A549 (cell line): ENCODE data around the gene PRPF31. TPM values are rescaled to one million over a fixed set of nuclear protein-coding genes. Genes with fewer than 3 reads are reported as not detected.

Experiments used
- ATAC-seq, 2 experiments: fragments of 200-7000 bp in 1 of 2; fragments of >200 bp in 1 of 2; cut with Nextera tagmentation in 1 of 2; cut with Tn5 transposase in 1 of 2; 3 replicates each; pipeline versions ENCODE4 v1.8.0 to v1.9.1; 2018 to 2020; ENCODE audit warnings: mild to moderate bottlenecking in 1 of 2, moderate library complexity in 1 of 2
- CTCF ChIA-PET: fragments of 300-600 bp; sonication (Branson Sonifier 250); formaldehyde crosslinking; extraction: SDS; loops from one replicate; lab custom pipeline; 2021; ENCODE audit warnings: antibody characterized with exemption, inconsistent platforms; lab: Yijun Ruan, JAX
- POLR2A ChIA-PET: fragments of 350-600 bp; formaldehyde crosslinking; extraction: SDS; loops from one replicate; lab custom pipeline; 2021; ENCODE audit warnings: antibody characterized with exemption, inconsistent platforms; lab: Yijun Ruan, JAX
- DNase-seq, 2 experiments: peaks; one replicate each; pipeline versions ENCODE4 v3.0.0 to v3.0.0-alpha.2; 2011 to 2016; ENCODE audit warnings: low read depth in 1 of 2, low spot score in 1 of 2
- FAIRE-seq: peaks from 2 replicates; lab custom pipeline; 2011; peaks lifted over from hg19 to GRCh38; lab: Jason Lieb, UNC
- H3K27ac ChIP-seq, 2 experiments: fragments of >200 bp; sonication (Bioruptor Twin); formaldehyde crosslinking; 3 replicates each; pipeline ENCODE4 v1.5.1; 2016 to 2017
- H3K4me1 ChIP-seq: fragments of >200 bp; sonication (Bioruptor Twin); formaldehyde crosslinking; 3 replicates; pipeline ENCODE4 v1.6.1; 2016
- H3K4me2 ChIP-seq: fragments of >200 bp; sonication (Bioruptor Twin); formaldehyde crosslinking; 3 replicates; pipeline ENCODE4 v1.6.1; 2016
- H3K4me3 ChIP-seq: fragments of >200 bp; sonication (Bioruptor Twin); formaldehyde crosslinking; 3 replicates; pipeline ENCODE4 v1.5.1; 2016
- H3K9me3 ChIP-seq: fragments of >200 bp; sonication (Bioruptor Twin); formaldehyde crosslinking; 3 replicates; pipeline ENCODE4 v1.6.1; 2016
- ATOH8 ChIP-seq: fragments of 250-450 bp; sonication (Bioruptor Pico); IDR thresholded peaks from 2 replicates; pipeline ENCODE4 v1.5.0; 2020; ENCODE audit warnings: low read depth, mild to moderate bottlenecking, moderate library complexity
- BHLHE40 ChIP-seq: IDR thresholded peaks from 2 replicates; pipeline ENCODE4 v1.6.1; 2012; ENCODE audit warnings: low read depth, low read length, inconsistent platforms
- CBX2 ChIP-seq: fragments of 200-600 bp; sonication (generic); IDR thresholded peaks from 2 replicates; pipeline ENCODE4 v1.6.1; 2016; ENCODE audit warnings: low read depth, mild to moderate bottlenecking, borderline replicate concordance
- CEBPB ChIP-seq, 2 experiments: fragments of >200 bp in 1 of 2; sonication (Bioruptor Twin) in 1 of 2; formaldehyde crosslinking in 1 of 2; IDR thresholded peaks; 2 replicates each; pipeline ENCODE4 v1.6.1; 2012 to 2016
- CTCF ChIP-seq: fragments of >200 bp; sonication (Bioruptor Twin); formaldehyde crosslinking; IDR thresholded peaks from 3 replicates; pipeline ENCODE4 v1.5.1; 2016
- EHF ChIP-seq: fragments of 250-450 bp; sonication (Bioruptor Pico); IDR thresholded peaks from 2 replicates; pipeline ENCODE4 v1.5.0; 2020; ENCODE audit warnings: mild to moderate bottlenecking
- EP300 ChIP-seq, 2 experiments: fragments of >200 bp; sonication (Bioruptor Twin); formaldehyde crosslinking; IDR thresholded peaks; 2 replicates in 1 of 2; 3 replicates in 1 of 2; pipeline ENCODE4 v1.6.1; 2016 to 2017
- HDAC2 ChIP-seq: fragments of 200-600 bp; sonication (generic); IDR thresholded peaks from 2 replicates; pipeline ENCODE4 v1.6.1; 2016
- JUN ChIP-seq, 2 experiments: fragments of >200 bp; sonication (Bioruptor Twin); formaldehyde crosslinking; IDR thresholded peaks; 2 replicates in 1 of 2; 3 replicates in 1 of 2; pipeline ENCODE4 v1.6.1; 2016 to 2017
- NR3C1 ChIP-seq: fragments of >200 bp; sonication (Bioruptor Twin); formaldehyde crosslinking; IDR thresholded peaks from 3 replicates; pipeline ENCODE4 v1.6.1; 2017
- POLR2A ChIP-seq: IDR thresholded peaks from 2 replicates; pipeline ENCODE4 v1.6.1; 2012; ENCODE audit warnings: mild to moderate bottlenecking, low read length
- RARB ChIP-seq: fragments of 250-450 bp; sonication (Bioruptor Pico); IDR thresholded peaks from 2 replicates; pipeline ENCODE4 v1.8.0; 2021; ENCODE audit warnings: mild to moderate bottlenecking, moderate library complexity
- RFX5 ChIP-seq: fragments of 450-650 bp; IDR thresholded peaks from 2 replicates; pipeline ENCODE4 v1.7.1; 2014; ENCODE audit warnings: antibody characterized with exemption, mild to moderate bottlenecking, moderate library complexity
- USF2 ChIP-seq: fragments of 450-650 bp; IDR thresholded peaks from 2 replicates; pipeline ENCODE4 v1.6.1; 2014; ENCODE audit warnings: antibody characterized with exemption
- ZC3H11A ChIP-seq: fragments of 450-650 bp; IDR thresholded peaks from 2 replicates; pipeline ENCODE4 v1.6.1; 2014; ENCODE audit warnings: antibody characterized with exemption, mild to moderate bottlenecking
- ZNF302 ChIP-seq: fragments of 250-450 bp; sonication (Bioruptor Pico); IDR thresholded peaks from 2 replicates; pipeline ENCODE4 v1.9.0; 2021; ENCODE audit warnings: inconsistent platforms, mild to moderate bottlenecking, moderate library complexity
- whole genome bisulfite sequencing: methylation state at CpG from one replicate; pipeline ENCODE4 v1.1.6; 2017; ENCODE audit errors: missing lambda C conversion rate; 5-methylcytosine and 5-hydroxymethylcytosine counted together
- polyA plus RNA-seq, 4 experiments: library from polyadenylated mRNA; depleted of rRNA in 3 of 4; stranded (reverse); fragments of >200 nt; fragmentation: RNase III in 1 of 4; extraction: RNeasy Plus Mini Kit Qiagen cat#74134 plus additional on column Dnase treatment in 1 of 4; gene quantifications; 2 replicates in 3 of 4; 3 replicates in 1 of 4; pipeline ENCODE4 v1.2.3, GENCODE V29; 2011 to 2017
- TF ChIP-seq, protein P1 (sequence below): fragments of >200 bp; sonication (Bioruptor Twin); formaldehyde crosslinking; IDR thresholded peaks from 2 replicates; pipeline ENCODE4 v1.6.1; 2016
- TF ChIP-seq, protein P2 (sequence below): fragments of 200-600 bp; sonication (generic); IDR thresholded peaks from 2 replicates; pipeline ENCODE4 v1.6.1; 2016; ENCODE audit warnings: antibody characterized with exemption, mild to moderate bottlenecking, moderate library complexity

The PRPF31 gene
- polyA plus RNA-seq, 2 of the 4 experiments (the other 2 are of a cell fraction), result 69.8 to 169 TPM

GRCh38 chr19:54069470-54069869 lies 46.1 kb upstream of the PRPF31 start:
- Histone ChIP-seq H3K27ac (no peak overlapping the region), H3K4me3 (no peak overlapping the region), H3K4me2 (no peak overlapping the region), H3K4me1 (no peaks in the 10 kb centered on the region), H3K9me3 (peaks cover 7% of the 10 kb centered on the region)
- no peak for DNase-seq
- ChIA-PET CTCF (interaction anchor here (0.9 to 3.2 kb wide), 4 partner anchors 11 to 322 kb away, joined by 3 to 14 read pairs (median 3); no protein-coding TSS in a partner anchor), POLR2A (no interaction called here)
- WGBS, result 14% methylated on average over 5 of the region's 5 CpGs
- TF ChIP-seq RARB (no peak), HDAC2 (no peak), CBX2 (no peak), USF2 (no peak), JUN (IDR thresholded peaks at IDR 0.05) (no peak), ZNF302 (no peak), CEBPB (IDR thresholded peaks at IDR 0.05) (no peak)
- FAIRE-seq, result no peak
- no peak for ATAC-seq

- CTCF ChIA-PET, result no interaction called here
- Histone ChIP-seq H3K4me2 (no peak overlapping the region), H3K4me3 (no peak overlapping the region), H3K4me1 (no peaks in the 10 kb centered on the region), H3K9me3 (peaks cover 7% of the 10 kb centered on the region), H3K27ac (no peak overlapping the region)
- POLR2A ChIA-PET, result no interaction called here
- WGBS, result 76% methylated on average over 10 of the region's 10 CpGs
- DNase-seq (no peak), FAIRE-seq (no peak), ATAC-seq (no peak; a peak in 2 of 6 replicates)
- TF ChIP-seq BHLHE40, result no peak
- no peak for TF ChIP-seq EP300 (IDR thresholded peaks at IDR 0.05)
- no peak for TF ChIP-seq ZC3H11A
- no peak for TF ChIP-seq USF2
- TF ChIP-seq CTCF, result no peak
- no peak for TF ChIP-seq EHF (CRISPR knock-in tag)
- TF ChIP-seq ATOH8 (CRISPR knock-in tag), result no peak
- TF ChIP-seq CEBPB (IDR thresholded peaks at IDR 0.05), result no peak
- TF ChIP-seq, all 56 proteins: peak for 0
Observed at GRCh38 chr19:54073829-54074228, 41.7 kb upstream of the PRPF31 start.

- FAIRE-seq (no peak), DNase-seq (no peak), ATAC-seq (no peak)
- Histone ChIP-seq H3K27ac (no peak overlapping the region), H3K4me3 (no peak overlapping the region), H3K4me2 (no peak overlapping the region), H3K9me3 (peaks cover 5% of the 10 kb centered on the region), H3K4me1 (no peaks in the 10 kb centered on the region)
- WGBS, result 52% methylated on average over 9 of the region's 9 CpGs
- ChIA-PET CTCF (interaction anchor here (0.9 to 1.3 kb wide), 2 partner anchors 15 to 191 kb away, joined by 3 to 4 read pairs; no protein-coding TSS in a partner anchor), POLR2A (no interaction called here)
- TF ChIP-seq, protein P1, sequence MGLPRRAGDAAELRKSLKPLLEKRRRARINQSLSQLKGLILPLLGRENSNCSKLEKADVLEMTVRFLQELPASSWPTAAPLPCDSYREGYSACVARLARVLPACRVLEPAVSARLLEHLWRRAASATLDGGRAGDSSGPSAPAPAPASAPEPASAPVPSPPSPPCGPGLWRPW, result no peak
- no peak for TF ChIP-seq RFX5
- no peak for TF ChIP-seq NR3C1
- no peak for TF ChIP-seq USF2
- no peak for TF ChIP-seq POLR2A
- TF ChIP-seq, protein P2, sequence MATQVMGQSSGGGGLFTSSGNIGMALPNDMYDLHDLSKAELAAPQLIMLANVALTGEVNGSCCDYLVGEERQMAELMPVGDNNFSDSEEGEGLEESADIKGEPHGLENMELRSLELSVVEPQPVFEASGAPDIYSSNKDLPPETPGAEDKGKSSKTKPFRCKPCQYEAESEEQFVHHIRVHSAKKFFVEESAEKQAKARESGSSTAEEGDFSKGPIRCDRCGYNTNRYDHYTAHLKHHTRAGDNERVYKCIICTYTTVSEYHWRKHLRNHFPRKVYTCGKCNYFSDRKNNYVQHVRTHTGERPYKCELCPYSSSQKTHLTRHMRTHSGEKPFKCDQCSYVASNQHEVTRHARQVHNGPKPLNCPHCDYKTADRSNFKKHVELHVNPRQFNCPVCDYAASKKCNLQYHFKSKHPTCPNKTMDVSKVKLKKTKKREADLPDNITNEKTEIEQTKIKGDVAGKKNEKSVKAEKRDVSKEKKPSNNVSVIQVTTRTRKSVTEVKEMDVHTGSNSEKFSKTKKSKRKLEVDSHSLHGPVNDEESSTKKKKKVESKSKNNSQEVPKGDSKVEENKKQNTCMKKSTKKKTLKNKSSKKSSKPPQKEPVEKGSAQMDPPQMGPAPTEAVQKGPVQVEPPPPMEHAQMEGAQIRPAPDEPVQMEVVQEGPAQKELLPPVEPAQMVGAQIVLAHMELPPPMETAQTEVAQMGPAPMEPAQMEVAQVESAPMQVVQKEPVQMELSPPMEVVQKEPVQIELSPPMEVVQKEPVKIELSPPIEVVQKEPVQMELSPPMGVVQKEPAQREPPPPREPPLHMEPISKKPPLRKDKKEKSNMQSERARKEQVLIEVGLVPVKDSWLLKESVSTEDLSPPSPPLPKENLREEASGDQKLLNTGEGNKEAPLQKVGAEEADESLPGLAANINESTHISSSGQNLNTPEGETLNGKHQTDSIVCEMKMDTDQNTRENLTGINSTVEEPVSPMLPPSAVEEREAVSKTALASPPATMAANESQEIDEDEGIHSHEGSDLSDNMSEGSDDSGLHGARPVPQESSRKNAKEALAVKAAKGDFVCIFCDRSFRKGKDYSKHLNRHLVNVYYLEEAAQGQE, result no peak
Observed at GRCh38 chr19:54074851-54075250, 40.7 kb upstream of the PRPF31 start.
